ENCODE results near the gene LRMDA.

LRMDA gene

DNA sequence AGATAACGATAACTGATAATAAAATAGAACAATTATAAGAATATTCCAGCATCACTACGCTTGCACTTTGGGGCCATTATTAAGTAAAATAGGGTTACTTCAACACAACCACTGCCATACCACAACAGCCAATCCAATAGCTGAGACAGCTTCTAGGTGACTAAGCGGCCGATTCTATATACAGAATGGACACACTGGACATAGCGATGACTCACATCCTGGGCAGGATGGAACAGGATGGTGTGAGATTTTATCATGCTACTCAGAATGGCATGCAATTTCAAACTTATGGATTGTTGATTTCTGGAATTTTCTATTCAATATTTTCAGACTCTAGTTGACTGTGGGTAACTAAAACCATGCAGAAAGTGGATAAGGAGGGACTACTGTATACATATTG lies 920.9 kb downstream of the LRMDA start:
- H3K27ac ChIP-seq = no peak overlapping the region
- no peaks in the 10 kb centered on the region for H4K20me1 ChIP-seq (ENCODE audit: insufficient read depth)
- H3K27me3 ChIP-seq (ENCODE audit: insufficient read depth, low read depth) = no peaks in the 10 kb centered on the region
- TF ChIP-seq, protein P1, sequence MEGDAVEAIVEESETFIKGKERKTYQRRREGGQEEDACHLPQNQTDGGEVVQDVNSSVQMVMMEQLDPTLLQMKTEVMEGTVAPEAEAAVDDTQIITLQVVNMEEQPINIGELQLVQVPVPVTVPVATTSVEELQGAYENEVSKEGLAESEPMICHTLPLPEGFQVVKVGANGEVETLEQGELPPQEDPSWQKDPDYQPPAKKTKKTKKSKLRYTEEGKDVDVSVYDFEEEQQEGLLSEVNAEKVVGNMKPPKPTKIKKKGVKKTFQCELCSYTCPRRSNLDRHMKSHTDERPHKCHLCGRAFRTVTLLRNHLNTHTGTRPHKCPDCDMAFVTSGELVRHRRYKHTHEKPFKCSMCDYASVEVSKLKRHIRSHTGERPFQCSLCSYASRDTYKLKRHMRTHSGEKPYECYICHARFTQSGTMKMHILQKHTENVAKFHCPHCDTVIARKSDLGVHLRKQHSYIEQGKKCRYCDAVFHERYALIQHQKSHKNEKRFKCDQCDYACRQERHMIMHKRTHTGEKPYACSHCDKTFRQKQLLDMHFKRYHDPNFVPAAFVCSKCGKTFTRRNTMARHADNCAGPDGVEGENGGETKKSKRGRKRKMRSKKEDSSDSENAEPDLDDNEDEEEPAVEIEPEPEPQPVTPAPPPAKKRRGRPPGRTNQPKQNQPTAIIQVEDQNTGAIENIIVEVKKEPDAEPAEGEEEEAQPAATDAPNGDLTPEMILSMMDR (conservative IDR thresholded peaks at IDR 0.05; ENCODE audit: low read depth, low read length) = no peak
- no peak overlapping the region for H3K4me3 ChIP-seq (IDR thresholded peaks at IDR 0.05; ENCODE audit: insufficient read depth, low read depth, low read length)
- no peaks in the 10 kb centered on the region for H3K79me2 ChIP-seq (ENCODE audit: insufficient read depth, low read depth)
- no peak overlapping the region for H3K4me2 ChIP-seq
- no peak overlapping the region for H3K9ac ChIP-seq
- no peaks in the 10 kb centered on the region for H3K36me3 ChIP-seq (ENCODE audit: insufficient read depth)
- H3K4me1 ChIP-seq (ENCODE audit: low read depth, poor library complexity, severe bottlenecking) = no peaks in the 10 kb centered on the region
- H2AFZ ChIP-seq (ENCODE audit: low read depth) = no peak overlapping the region

DNA sequence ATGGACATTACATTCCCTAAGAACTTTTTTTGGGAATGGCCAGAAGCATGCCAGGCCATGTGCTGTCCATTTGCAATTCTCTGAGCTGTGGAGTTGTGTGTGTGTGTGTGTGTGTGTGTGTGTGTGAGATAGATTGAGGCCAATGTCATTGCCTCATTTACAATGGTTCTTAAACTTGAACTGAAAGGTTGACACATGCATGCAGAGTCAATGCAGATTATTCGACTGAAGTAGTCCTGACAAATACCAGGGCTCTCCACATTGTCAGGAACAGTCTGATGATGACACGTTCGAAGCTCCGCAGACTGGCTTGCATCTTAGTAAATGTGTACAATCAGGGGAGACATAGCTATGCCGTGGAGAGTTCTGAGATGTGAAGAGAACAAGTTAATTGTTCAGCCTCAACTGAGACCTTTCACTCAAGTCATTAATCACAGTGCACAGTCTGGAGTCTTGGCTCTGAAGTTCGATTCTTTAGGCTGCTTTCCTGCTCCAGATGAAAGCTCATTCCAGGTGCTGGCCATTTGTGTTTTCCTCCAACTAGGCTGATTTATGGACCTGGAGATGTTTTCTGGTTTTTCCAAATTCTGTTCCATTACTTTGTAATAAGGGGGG lies 921.9 kb downstream of the LRMDA start:
- Histone ChIP-seq H3K27ac (no peak overlapping the region), H3K4me3 (IDR thresholded peaks at IDR 0.05; ENCODE audit: insufficient read depth, low read depth, low read length) (no peak overlapping the region), H2AFZ (ENCODE audit: low read depth) (no peak overlapping the region), H3K4me2 (no peak overlapping the region), H4K20me1 (ENCODE audit: insufficient read depth) (no peaks in the 10 kb centered on the region), H3K79me2 (ENCODE audit: insufficient read depth, low read depth) (no peaks in the 10 kb centered on the region), H3K27me3 (ENCODE audit: insufficient read depth, low read depth) (no peaks in the 10 kb centered on the region), H3K4me1 (ENCODE audit: low read depth, poor library complexity, severe bottlenecking) (no peaks in the 10 kb centered on the region), H3K9ac (no peak overlapping the region), H3K36me3 (ENCODE audit: insufficient read depth) (no peaks in the 10 kb centered on the region)
- TF ChIP-seq, protein P1 (conservative IDR thresholded peaks at IDR 0.05; ENCODE audit: low read depth, low read length) = no peak

DNA sequence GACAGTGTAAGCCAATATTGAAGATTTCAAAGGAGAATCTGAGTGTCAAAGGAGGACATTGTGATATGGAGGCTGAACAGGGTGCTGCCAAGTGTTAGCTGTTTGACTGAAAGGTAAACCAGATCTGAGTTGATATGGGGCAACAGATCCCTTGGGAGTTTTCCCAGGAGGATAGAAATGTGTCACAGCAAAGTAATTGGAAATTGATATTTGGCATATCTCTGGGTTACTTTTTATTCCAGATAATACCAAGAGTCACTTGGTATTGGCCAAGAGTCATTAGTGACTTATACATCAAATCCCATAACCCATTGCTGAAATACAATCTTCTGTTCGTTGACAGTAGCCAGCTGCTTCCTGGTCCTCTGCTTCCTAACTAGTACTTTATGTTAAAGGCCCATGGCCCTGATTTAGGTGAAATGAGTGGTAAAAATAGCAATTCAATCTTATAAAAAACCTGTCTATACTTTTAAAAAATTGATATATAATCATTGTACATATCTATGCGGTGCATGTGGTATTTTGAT lies 922.9 kb downstream of the LRMDA start:
- no peaks in the 10 kb centered on the region for H3K36me3 ChIP-seq (ENCODE audit: insufficient read depth)
- H3K79me2 ChIP-seq (ENCODE audit: insufficient read depth, low read depth) = no peaks in the 10 kb centered on the region
- no peaks in the 10 kb centered on the region for H3K4me1 ChIP-seq (ENCODE audit: low read depth, poor library complexity, severe bottlenecking)
- no peak overlapping the region for H3K4me3 ChIP-seq (IDR thresholded peaks at IDR 0.05; ENCODE audit: insufficient read depth, low read depth, low read length)
- H2AFZ ChIP-seq (ENCODE audit: low read depth) = no peak overlapping the region
- H3K27ac ChIP-seq = no peak overlapping the region
- no peaks in the 10 kb centered on the region for H4K20me1 ChIP-seq (ENCODE audit: insufficient read depth)
- H3K27me3 ChIP-seq (ENCODE audit: insufficient read depth, low read depth) = no peaks in the 10 kb centered on the region
- H3K4me2 ChIP-seq = no peak overlapping the region
- TF ChIP-seq, protein P1 (conservative IDR thresholded peaks at IDR 0.05; ENCODE audit: low read depth, low read length) = no peak
- H3K9ac ChIP-seq = no peak overlapping the region

DNA sequence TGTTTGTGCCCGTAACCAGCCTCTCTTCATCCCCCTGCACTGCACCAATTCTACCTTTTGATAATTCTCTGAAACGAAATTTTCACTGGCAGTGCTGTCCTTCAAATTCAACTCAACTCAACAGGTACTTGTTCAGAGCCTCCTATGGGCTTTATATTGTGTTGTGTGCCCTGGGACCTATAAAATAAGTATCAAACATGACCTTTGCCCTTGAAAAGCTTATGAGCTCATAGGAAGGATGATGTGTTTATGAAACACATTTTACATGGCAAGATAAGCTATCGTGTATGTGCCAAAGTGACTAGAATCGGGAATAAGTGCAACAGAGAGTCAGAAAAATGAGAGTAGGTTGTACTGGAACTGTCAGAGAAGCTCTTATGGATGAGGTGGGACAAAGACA lies 923.5 kb downstream of the LRMDA start:
- H3K27me3 ChIP-seq (ENCODE audit: insufficient read depth, low read depth) = no peaks in the 10 kb centered on the region
- no peak overlapping the region for H3K4me2 ChIP-seq
- no peaks in the 10 kb centered on the region for H4K20me1 ChIP-seq (ENCODE audit: insufficient read depth)
- H3K9ac ChIP-seq = no peak overlapping the region
- no peak overlapping the region for H2AFZ ChIP-seq (ENCODE audit: low read depth)
- H3K4me3 ChIP-seq (IDR thresholded peaks at IDR 0.05; ENCODE audit: insufficient read depth, low read depth, low read length) = no peak overlapping the region
- no peaks in the 10 kb centered on the region for H3K79me2 ChIP-seq (ENCODE audit: insufficient read depth, low read depth)
- no peak overlapping the region for H3K27ac ChIP-seq
- H3K4me1 ChIP-seq (ENCODE audit: low read depth, poor library complexity, severe bottlenecking) = no peaks in the 10 kb centered on the region
- H3K36me3 ChIP-seq (ENCODE audit: insufficient read depth) = no peaks in the 10 kb centered on the region
- TF ChIP-seq, protein P1 (conservative IDR thresholded peaks at IDR 0.05; ENCODE audit: low read depth, low read length) = no peak
